Sigmoid colon (tissue), 3 donors: Measurements from ENCODE around the gene SLC35F1.

ENCODE experiments used
- CTCF ChIP-seq, 4 experiments: fragments of 450-650 bp in 3 of 4; fragments of 200-600 bp in 1 of 4; IDR thresholded peaks; one replicate each; pipeline ENCODE4 v1.5.1; 2016 to 2019; ENCODE audit warnings: antibody characterized with exemption in 4 of 4, mild to moderate bottlenecking in 3 of 4, moderate library complexity in 2 of 4
- POLR2A ChIP-seq, 2 donors: fragments of 450-650 bp; IDR thresholded peaks; one replicate each; pipeline ENCODE4 v1.6.1; 2016; ENCODE audit warnings: antibody characterized with exemption in 2 of 2, mild to moderate bottlenecking in 2 of 2, moderate library complexity in 2 of 2

- TF ChIP-seq CTCF (IDR thresholded peaks at IDR 0.05) (no peak), POLR2A (IDR thresholded peaks at IDR 0.05) (no peak)
These were observed 309.7 kb downstream of the SLC35F1 start for GRCh38 chr6:118216751-118217150.
